GM19035 (cell line): ENCODE results near the gene CLEC11A.

Experiments
- ATAC-seq: cut with Tn5 transposase; IDR thresholded peaks from one replicate; pipeline ENCODE4 v1.9.1; 2021; ENCODE audit not compliant: unreplicated experiment

The CLEC11A gene, protein sequence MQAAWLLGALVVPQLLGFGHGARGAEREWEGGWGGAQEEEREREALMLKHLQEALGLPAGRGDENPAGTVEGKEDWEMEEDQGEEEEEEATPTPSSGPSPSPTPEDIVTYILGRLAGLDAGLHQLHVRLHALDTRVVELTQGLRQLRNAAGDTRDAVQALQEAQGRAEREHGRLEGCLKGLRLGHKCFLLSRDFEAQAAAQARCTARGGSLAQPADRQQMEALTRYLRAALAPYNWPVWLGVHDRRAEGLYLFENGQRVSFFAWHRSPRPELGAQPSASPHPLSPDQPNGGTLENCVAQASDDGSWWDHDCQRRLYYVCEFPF

GRCh38 chr19:50723069-50723468 is at the start of gene CLEC11A:
CLEC11A (plus strand) TSS chr19:50723364; CDS start chr19:50723526, 162 bp downstream.
- no peak for ATAC-seq

DNA sequence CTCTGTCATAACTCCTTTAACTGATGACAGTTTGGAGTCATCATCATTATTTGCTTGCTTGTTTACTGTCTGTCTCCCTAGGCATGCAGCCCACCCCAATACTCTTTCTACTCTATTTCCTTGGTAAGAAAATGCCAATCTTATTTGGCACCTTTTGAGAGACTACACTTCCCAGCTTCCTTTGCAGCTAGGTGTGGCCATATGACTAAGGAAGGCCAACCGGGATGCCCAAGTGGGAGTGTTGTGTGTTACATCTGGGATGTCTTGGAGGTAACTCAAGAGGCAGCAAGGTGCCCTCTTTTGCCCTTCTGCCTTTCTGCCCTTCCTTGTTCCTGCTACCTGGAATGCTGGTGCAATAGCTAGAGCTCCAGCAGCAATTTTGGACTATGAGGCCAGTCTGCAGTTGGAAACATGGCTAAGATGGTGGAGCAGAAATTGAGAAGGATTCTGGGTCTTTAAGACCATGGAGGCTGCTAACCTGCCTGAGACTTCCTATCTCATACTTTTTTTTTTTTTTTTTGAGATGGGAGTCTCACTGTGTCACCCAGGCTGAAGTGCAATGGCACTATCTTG is 46.5 kb upstream of the CLEC11A start:
- ATAC-seq = no peak

DNA sequence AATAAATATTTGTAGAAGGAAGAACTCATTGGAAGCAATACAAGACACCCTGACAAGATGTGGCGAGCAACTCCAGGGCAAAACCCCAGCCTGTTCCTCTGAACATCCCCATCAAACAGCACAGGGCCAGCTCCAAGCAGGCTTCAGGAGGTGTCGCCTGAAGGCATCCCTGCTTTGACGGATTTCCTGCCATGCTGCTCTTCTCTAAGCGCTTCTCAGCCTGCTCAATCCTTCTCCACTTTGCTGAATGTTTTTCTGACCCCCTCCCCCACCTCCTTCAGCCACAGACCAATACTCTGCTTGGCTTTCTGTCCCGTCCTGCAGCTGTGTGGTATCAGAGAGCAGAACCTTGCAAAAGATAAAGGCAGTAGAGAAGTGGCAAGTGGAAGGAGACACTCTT is 45.5 kb upstream of the CLEC11A start:
- ATAC-seq = no peak

- no peak for ATAC-seq
Observed at GRCh38 chr19:50678323-50678722, 44.8 kb upstream of the CLEC11A start.

DNA sequence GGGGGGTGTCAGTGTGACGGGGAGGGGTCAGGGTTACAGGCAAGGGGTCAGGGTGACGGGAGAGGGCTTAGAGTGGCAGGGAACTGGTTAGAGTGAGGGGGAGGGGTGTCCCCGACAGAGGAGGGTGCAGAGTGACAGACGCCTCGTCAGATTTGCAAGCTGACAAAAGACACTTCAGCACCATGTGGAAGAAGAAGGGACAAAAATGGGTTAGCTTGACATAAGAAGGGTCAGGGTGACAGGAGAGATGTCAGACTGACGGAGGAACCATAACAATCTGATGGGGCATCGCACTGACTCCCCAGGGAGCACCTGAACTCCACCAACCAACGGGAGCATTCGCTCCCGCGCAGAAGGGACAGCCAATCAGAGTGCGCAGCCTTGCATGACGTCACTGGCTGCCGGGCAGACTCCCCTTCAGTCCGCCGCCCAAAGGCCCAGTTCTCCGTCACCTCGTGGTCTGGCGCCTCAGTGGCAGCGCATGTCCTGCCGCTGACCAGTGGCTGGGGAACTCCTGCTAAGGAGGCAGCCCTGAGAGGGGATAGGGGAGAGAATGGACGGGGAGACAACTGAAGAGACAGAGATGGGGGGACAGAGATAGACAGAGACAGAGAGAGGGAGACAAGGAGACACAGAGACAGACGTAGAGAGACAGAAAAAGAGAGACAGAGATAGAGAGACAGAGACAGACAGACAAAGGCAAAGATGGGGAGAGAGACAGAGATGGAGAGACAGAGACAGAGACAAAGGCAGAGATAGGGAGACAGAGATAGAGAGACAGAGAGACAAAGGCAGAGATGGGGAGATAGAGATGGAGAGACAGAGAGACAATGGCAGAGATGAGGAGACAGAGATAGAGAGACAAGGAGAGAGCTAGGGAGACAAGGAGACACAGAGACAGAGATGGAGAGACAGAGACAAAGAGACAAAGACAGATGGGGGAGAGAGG is 43.7 kb upstream of the CLEC11A start:
- ATAC-seq = no peak

- no peak for ATAC-seq
Observed at GRCh38 chr19:50686310-50687032, 36.7 kb upstream of the CLEC11A start.

GRCh38 chr19:50688766-50689165 is 34.4 kb upstream of the CLEC11A start:
- ATAC-seq = no peak

- ATAC-seq = no peak
Observed at GRCh38 chr19:50690439-50690838, 32.7 kb upstream of the CLEC11A start.

- no peak for ATAC-seq
Observed at GRCh38 chr19:50693064-50693975, 29.8 kb upstream of the CLEC11A start.

GRCh38 chr19:50694815-50695145 is 28.4 kb upstream of the CLEC11A start:
- ATAC-seq = no peak

DNA sequence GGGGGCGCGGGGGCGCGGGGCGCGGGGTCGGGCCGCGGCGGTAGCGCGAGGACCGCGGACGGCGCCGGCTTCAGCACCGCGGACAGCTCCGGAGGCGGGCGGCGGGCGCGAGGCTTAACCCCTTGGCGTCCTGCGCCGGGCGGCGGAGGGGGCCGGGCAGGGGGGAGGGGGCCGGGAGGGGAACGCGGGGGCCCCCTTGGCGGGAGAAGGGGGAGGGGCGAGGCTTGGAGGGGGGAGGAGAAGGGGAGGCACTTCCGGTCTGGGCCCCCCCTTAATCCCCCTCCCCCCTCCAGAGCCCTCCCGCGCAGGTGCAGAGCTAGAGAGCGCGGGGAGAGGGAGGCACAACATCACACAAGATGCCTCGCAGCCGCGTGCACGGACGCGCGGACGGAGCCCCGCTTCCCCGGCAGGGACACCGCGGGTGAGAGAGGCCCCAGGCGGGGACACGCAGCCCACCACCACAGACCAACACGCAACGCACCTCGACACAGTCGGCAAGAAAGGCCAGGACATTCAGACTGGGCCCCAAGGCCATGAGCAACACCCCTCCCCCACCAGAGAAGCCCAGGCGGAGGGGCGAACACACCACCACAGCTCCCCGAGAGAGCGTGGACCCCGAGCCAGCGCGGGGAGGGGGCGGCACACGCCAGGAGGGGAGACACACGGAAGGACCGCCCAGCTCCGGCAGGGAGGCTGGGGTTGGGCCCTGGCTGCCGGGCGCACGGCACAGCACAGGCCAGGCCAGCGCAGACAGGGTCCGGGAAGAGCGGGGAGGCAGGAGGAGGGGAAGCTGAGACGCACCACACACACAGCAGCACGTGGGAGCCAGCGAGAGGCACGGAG is 27.7 kb upstream of the CLEC11A start:
- no peak for ATAC-seq

GRCh38 chr19:50696094-50696483 is 27.1 kb upstream of the CLEC11A start:
- ATAC-seq = no peak

GRCh38 chr19:50697414-50698124 is 25.6 kb upstream of the CLEC11A start:
- ATAC-seq = no peak

DNA sequence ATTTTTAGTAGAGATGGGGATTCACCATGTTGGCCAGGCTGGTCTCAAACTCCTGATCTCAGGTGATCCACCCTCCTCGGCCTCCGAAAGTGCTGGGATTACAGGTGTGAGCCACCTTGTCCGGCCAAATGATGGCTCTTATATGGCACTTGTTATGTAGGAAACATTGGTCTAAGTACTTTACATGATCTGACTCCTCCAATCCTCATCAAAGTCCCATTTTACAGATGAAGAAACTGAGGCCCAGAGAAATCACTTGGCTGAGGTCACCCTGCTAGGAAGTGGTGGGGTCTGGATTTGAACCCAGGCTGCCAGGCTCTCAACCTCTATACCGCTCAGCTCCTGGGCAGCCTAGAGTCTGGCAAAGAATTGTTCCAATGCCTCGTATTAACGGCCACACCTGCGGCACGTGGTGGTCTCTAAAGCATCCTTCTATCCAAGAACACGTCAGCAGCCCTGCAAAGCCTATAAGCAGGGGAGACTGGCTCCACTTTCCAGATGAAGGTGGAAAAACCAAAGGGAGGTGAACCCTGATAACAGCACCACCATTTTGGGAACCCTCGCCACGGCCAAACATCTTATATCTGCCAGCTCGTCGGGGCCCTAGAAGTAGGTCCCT is 21.7 kb upstream of the CLEC11A start:
- no peak for ATAC-seq

DNA sequence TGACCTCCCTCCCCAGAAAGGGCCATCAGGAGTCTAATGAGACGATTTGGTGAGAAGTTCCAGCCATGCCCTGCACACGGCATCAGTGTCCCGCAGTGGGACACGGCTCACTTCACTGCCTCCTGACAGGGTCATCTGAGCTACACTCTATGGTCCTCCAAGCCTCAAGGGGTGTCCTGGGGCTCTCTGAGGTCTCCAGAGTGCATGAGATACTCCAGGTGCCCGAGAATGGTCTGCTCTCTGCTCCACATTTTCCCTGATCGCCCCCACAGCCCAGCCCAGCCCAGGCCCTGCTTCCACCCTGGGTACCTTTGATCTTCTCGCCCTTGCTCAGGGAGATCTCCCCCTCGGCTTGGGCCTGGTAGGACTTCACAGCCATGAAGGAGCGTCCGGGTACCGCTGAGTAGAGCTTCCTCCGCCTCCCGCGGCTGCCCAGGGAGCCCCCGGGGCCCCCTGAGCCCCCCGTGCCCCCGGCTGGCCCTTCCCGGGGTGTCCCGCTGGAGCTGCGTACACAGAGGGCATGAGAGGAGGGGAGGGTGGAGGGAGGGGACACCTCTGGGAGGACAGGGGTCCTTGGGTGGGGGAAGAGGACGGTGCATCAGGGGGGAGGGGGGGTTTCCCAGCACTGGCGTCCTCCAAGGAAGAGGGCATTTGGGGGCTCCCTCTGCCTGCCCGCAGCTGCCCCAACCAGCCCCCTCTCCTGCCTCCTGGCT is 20.9 kb upstream of the CLEC11A start:
- no peak for ATAC-seq

GRCh38 chr19:50702871-50703829 is 20.0 kb upstream of the CLEC11A start:
- no peak for ATAC-seq
